Nephron (organoid): ENCODE data around the gene AHRR.

Experiments
- H3K27ac Mint-ChIP-seq, 3 experiments: 2 replicates each; pipeline ENCODE4 v1.8.0; 2020; ENCODE audit warnings: mixed read lengths in 3 of 3, mild to moderate bottlenecking in 2 of 3, moderate library complexity in 1 of 3
- H3K27me3 Mint-ChIP-seq: 2 replicates; pipeline ENCODE4 v1.8.0; 2021; ENCODE audit warnings: low read depth, mild to moderate bottlenecking, moderate library complexity, mixed read lengths
- H3K36me3 Mint-ChIP-seq: 2 replicates; pipeline ENCODE4 v1.8.0; 2020; ENCODE audit warnings: low read depth, mixed read lengths
- H3K4me1 Mint-ChIP-seq: 2 replicates; pipeline ENCODE4 v1.8.0; 2020; ENCODE audit warnings: mixed read lengths
- H3K4me3 Mint-ChIP-seq, 3 experiments: 2 replicates each; pipeline ENCODE4 v1.8.0; 2020; ENCODE audit warnings: mild to moderate bottlenecking in 3 of 3, mixed read lengths in 3 of 3, moderate library complexity in 2 of 3
- H3K9me3 Mint-ChIP-seq: 2 replicates; pipeline ENCODE4 v1.8.0; 2020; ENCODE audit warnings: mixed read lengths
- TF ChIP-seq, protein P1 (sequence below), 3 experiments: fragments of 200-600 bp; sonication (generic); IDR thresholded peaks; one replicate each; pipeline ENCODE4 v1.5.0; 2021; ENCODE audit warnings: antibody characterized with exemption in 3 of 3; ENCODE audit not compliant: unreplicated experiment in 3 of 3

AHRR gene

DNA sequence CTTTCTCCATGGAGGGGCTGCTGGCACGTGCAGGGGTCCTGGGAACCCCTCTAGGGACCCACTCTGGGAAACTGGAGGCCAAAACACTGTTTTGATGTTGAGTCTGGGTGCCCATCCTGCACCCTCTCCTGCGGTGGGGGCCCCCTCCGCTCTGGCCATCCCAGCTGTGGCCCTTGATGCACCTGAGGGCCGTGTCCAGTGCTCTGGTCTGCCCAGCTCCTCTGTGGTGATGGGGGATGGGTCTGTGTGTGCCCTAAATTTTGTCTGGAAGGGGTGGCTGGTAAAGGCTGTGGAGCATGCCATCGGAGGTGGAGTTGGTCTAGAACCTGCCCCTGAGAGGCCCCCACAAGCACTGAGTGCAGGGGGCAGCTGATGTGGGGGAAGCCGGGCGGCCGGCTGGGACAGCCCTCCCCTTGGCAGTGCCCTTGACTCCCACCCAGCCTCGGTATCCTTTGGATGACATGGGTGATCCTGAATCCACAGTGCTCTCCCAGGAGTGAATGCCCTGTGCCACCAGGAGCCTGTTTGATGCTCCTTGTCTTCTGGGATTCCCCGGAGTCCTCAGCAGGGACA lies 26.3 kb downstream of the AHRR start:
- no peaks in the 10 kb centered on the region for H3K9me3 Mint-ChIP-seq

DNA sequence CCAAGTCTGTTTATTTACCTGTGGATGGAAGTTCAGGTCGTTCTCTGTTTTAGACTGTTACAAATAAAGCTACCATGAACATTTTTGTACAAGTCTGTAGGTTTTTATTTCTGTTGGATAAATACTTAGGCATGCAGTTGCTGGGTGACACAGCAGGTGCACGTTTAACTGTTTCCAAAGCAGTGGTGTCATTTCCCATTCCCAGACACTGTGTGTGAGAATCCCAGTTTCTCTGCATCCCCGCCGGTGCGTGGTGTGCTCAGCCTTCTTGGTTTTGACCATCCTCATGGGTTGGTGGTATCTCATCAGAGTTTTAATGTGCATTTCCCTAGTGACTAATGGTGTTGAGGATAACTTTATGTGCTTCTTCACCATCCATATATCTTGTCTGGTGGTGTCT lies 27.2 kb downstream of the AHRR start:
- Mint-ChIP-seq H3K4me1 (peaks cover 21% of the 10 kb centered on the region), H3K27me3 (peaks cover 38% of the 10 kb centered on the region), H3K36me3 (no peaks in the 10 kb centered on the region), H3K9me3 (no peaks in the 10 kb centered on the region), H3K4me3 (no peak overlapping the region), H3K27ac (no peak overlapping the region)
- TF ChIP-seq, protein P1, sequence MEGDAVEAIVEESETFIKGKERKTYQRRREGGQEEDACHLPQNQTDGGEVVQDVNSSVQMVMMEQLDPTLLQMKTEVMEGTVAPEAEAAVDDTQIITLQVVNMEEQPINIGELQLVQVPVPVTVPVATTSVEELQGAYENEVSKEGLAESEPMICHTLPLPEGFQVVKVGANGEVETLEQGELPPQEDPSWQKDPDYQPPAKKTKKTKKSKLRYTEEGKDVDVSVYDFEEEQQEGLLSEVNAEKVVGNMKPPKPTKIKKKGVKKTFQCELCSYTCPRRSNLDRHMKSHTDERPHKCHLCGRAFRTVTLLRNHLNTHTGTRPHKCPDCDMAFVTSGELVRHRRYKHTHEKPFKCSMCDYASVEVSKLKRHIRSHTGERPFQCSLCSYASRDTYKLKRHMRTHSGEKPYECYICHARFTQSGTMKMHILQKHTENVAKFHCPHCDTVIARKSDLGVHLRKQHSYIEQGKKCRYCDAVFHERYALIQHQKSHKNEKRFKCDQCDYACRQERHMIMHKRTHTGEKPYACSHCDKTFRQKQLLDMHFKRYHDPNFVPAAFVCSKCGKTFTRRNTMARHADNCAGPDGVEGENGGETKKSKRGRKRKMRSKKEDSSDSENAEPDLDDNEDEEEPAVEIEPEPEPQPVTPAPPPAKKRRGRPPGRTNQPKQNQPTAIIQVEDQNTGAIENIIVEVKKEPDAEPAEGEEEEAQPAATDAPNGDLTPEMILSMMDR (IDR thresholded peaks at IDR 0.05; ENCODE audit: unreplicated experiment in 3 of 3): no peak

More for the DNA sequence above, 26.3 kb downstream of the AHRR start:
- no peak overlapping the region for H3K4me3 Mint-ChIP-seq
- H3K36me3 Mint-ChIP-seq: no peaks in the 10 kb centered on the region
- no peak overlapping the region for H3K27ac Mint-ChIP-seq
- peaks cover 21% of the 10 kb centered on the region for H3K4me1 Mint-ChIP-seq
- H3K27me3 Mint-ChIP-seq: peaks cover 43% of the 10 kb centered on the region
- TF ChIP-seq, protein P1 (IDR thresholded peaks at IDR 0.05; ENCODE audit: unreplicated experiment in 3 of 3): no peak

DNA sequence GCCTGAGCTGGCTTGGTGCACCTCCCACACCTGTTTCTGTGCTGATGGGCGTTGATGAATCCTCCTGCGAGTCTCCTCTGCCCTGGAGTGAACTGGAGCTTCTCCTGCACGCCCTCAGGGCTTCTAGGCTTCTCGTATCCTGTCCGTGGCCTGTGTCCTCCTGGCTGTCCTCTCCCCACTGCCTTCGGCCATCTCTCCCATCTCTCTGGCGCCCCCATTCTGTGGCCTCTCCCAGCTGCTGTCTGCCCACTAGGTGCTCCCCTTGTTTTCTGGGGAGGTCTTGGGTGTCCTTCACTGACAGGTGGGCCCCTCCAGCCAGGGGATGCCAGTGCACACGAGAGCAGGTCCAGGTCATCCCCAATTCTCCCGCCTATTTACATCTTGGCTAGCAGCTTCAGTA lies 28.8 kb downstream of the AHRR start:
- Mint-ChIP-seq H3K36me3 (no peaks in the 10 kb centered on the region), H3K9me3 (no peaks in the 10 kb centered on the region), H3K27me3 (peaks cover 36% of the 10 kb centered on the region), H3K4me1 (peaks cover 21% of the 10 kb centered on the region), H3K27ac (no peak overlapping the region), H3K4me3 (no peak overlapping the region)
- TF ChIP-seq, protein P1 (IDR thresholded peaks at IDR 0.05; ENCODE audit: unreplicated experiment in 3 of 3): no peak

GRCh38 chr5:351084-351920 lies 29.8 kb downstream of the AHRR start:
- H3K27ac Mint-ChIP-seq: no peak overlapping the region
- peaks cover 15% of the 10 kb centered on the region for H3K4me1 Mint-ChIP-seq
- H3K36me3 Mint-ChIP-seq: peaks cover 4% of the 10 kb centered on the region
- H3K9me3 Mint-ChIP-seq: peaks cover 2% of the 10 kb centered on the region
- H3K27me3 Mint-ChIP-seq: peaks cover 26% of the 10 kb centered on the region
- TF ChIP-seq, protein P1 (IDR thresholded peaks at IDR 0.05; ENCODE audit: unreplicated experiment in 3 of 3): no peak
- no peak overlapping the region for H3K4me3 Mint-ChIP-seq

DNA sequence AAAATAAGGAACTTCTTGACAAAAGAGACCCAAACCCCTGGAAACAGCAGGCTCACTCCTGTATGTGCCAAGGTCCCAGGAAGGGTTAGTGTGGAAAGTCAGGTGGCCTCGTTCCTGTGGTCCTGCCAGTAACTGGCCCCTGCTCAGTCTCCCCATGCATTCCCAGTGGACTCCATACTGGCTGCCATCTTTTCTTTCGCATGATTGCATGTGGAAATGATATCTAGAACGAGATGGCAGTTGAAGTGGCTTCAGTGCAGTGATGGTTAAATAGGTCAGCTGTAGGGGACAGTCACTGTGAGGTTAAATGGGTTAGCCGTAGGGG lies 30.4 kb downstream of the AHRR start:
- TF ChIP-seq, protein P1 (IDR thresholded peaks at IDR 0.05; ENCODE audit: unreplicated experiment in 3 of 3): no peak
- peaks cover 9% of the 10 kb centered on the region for H3K4me1 Mint-ChIP-seq

More for the DNA sequence above, 30.4 kb downstream of the AHRR start:
- no peak overlapping the region for H3K4me3 Mint-ChIP-seq
- H3K9me3 Mint-ChIP-seq: peaks cover 2% of the 10 kb centered on the region
- no peak overlapping the region for H3K27ac Mint-ChIP-seq
- H3K36me3 Mint-ChIP-seq: peaks cover 4% of the 10 kb centered on the region
- peaks cover 21% of the 10 kb centered on the region for H3K27me3 Mint-ChIP-seq
